ENCODE results near the gene THRAP3. TPM values are rescaled to one million over a fixed set of nuclear protein-coding genes. Genes with fewer than 3 reads are reported as not detected.
A peak's percentile ranks its signal among the peaks of the same experiment; 100 is the strongest.
"Not testable (repeated sequence)": the region's sequence is repeated elsewhere in the genome, so short reads cannot be mapped to it uniquely, and the experiment has no call there.

THRAP3 gene
- total and polyA plus RNA-seq, 2 donors from 2014 or later: 28.0 to 102 TPM

GRCh38 chr1:36212782-36213181, 11.5 kb upstream of the THRAP3 start:
- Histone ChIP-seq H3K9me3 (ENCODE audit: control insufficient read depth in 2 of 3, insufficient read depth in 1 of 3, low read length in 3 of 3) (no peaks in the 10 kb centered on the region), H3K9ac (ENCODE audit: low read length in 3 of 3) (no peak overlapping the region), H3K27me3 (ENCODE audit: control insufficient read depth, insufficient read depth, low read length) (no peaks in the 10 kb centered on the region), H3K4me1 (ENCODE audit: control insufficient read depth in 2 of 3, insufficient read depth in 2 of 3, low read depth in 1 of 3, low read length in 3 of 3) (peaks cover 0 to 2% (median 0%) of the 10 kb centered on the region in 3 donors), H3K27ac (ENCODE audit: low read depth in 2 of 2, low read length in 2 of 2) (no peak overlapping the region), H3K4me3 (ENCODE audit: low read length in 3 of 3) (no peak overlapping the region), H3K36me3 (ENCODE audit: control insufficient read depth in 2 of 3, insufficient read depth in 3 of 3, low read length in 3 of 3) (no peaks in the 10 kb centered on the region)
- no peak for TF ChIP-seq CTCF (IDR thresholded peaks at IDR 0.05; ENCODE audit: borderline replicate concordance, extremely low read depth, insufficient read depth)
- intact Hi-C loops (cut with DNase I): no loop called here
- DNase-seq: no peak
- no peak for FAIRE-seq

GRCh38 chr1:36217670-36218069, 6.6 kb upstream of the THRAP3 start:
- no peak for TF ChIP-seq CTCF (IDR thresholded peaks at IDR 0.05; ENCODE audit: borderline replicate concordance, extremely low read depth, insufficient read depth)
- H3K27me3 ChIP-seq (ENCODE audit: control insufficient read depth, insufficient read depth, low read length): no peaks in the 10 kb centered on the region
- no peak for FAIRE-seq
- peaks cover 0 to 2% (median 0%) of the 10 kb centered on the region in 3 donors for H3K4me1 ChIP-seq (ENCODE audit: control insufficient read depth in 2 of 3, insufficient read depth in 2 of 3, low read depth in 1 of 3, low read length in 3 of 3)
- DNase-seq: peak in 1 of 5 donors; percentile 31
- intact Hi-C loops (cut with DNase I): no loop called here
- no peaks in the 10 kb centered on the region for H3K9me3 ChIP-seq (ENCODE audit: control insufficient read depth in 2 of 3, insufficient read depth in 1 of 3, low read length in 3 of 3)
- H3K9ac ChIP-seq (ENCODE audit: low read length in 3 of 3): no peak overlapping the region
- no peak overlapping the region for H3K27ac ChIP-seq (ENCODE audit: low read depth in 2 of 2, low read length in 2 of 2)
- no peaks in the 10 kb centered on the region for H3K36me3 ChIP-seq (ENCODE audit: control insufficient read depth in 2 of 3, insufficient read depth in 3 of 3, low read length in 3 of 3)
- H3K4me3 ChIP-seq (ENCODE audit: low read length in 3 of 3): no peak overlapping the region

GRCh38 chr1:36221901-36222300, 2.3 kb upstream of the THRAP3 start:
- H3K9me3 ChIP-seq (ENCODE audit: control insufficient read depth in 2 of 3, insufficient read depth in 1 of 3, low read length in 3 of 3); intact Hi-C loops (cut with DNase I); H3K4me3 ChIP-seq (ENCODE audit: low read length in 3 of 3); H3K27ac ChIP-seq (ENCODE audit: low read depth in 2 of 2, low read length in 2 of 2); H3K27me3 ChIP-seq (ENCODE audit: control insufficient read depth, insufficient read depth, low read length); H3K36me3 ChIP-seq (ENCODE audit: control insufficient read depth in 2 of 3, insufficient read depth in 3 of 3, low read length in 3 of 3); FAIRE-seq; H3K9ac ChIP-seq (ENCODE audit: low read length in 3 of 3); DNase-seq: not testable (repeated sequence)
- H3K4me1 ChIP-seq (ENCODE audit: control insufficient read depth in 2 of 3, insufficient read depth in 2 of 3, low read depth in 1 of 3, low read length in 3 of 3): peaks cover 4 to 12% (median 6%) of the 10 kb centered on the region in 3 donors

GRCh38 chr1:36222481-36223380, 1.5 kb upstream of the THRAP3 start:
- FAIRE-seq (no peak), DNase-seq (peak in 1 of 5 donors; percentile 50)
- intact Hi-C loops (cut with DNase I): no loop called here
- no peak for TF ChIP-seq CTCF (IDR thresholded peaks at IDR 0.05; ENCODE audit: borderline replicate concordance, extremely low read depth, insufficient read depth)
- H3K27ac ChIP-seq (ENCODE audit: low read depth in 2 of 2, low read length in 2 of 2): peak overlapping the region; percentile 94 to 95
- H3K36me3 ChIP-seq (ENCODE audit: control insufficient read depth in 2 of 3, insufficient read depth in 3 of 3, low read length in 3 of 3): no peaks in the 10 kb centered on the region
- H3K4me3 ChIP-seq (ENCODE audit: low read length in 3 of 3): peak overlapping the region; percentile 81 to 95 (median 91)
- no peaks in the 10 kb centered on the region for H3K9me3 ChIP-seq (ENCODE audit: control insufficient read depth in 2 of 3, insufficient read depth in 1 of 3, low read length in 3 of 3)
- H3K4me1 ChIP-seq (ENCODE audit: control insufficient read depth in 2 of 3, insufficient read depth in 2 of 3, low read depth in 1 of 3, low read length in 3 of 3): peaks cover 4 to 13% (median 6%) of the 10 kb centered on the region in 3 donors
- no peaks in the 10 kb centered on the region for H3K27me3 ChIP-seq (ENCODE audit: control insufficient read depth, insufficient read depth, low read length)
- peak overlapping the region; percentile 66 to 87 (median 82) for H3K9ac ChIP-seq (ENCODE audit: low read length in 3 of 3)
